C4-2B (cell line): Measurements from ENCODE around the gene CSRP1.

Source experiments
- CTCF ChIP-seq: fragments of 450-650 bp; conservative IDR thresholded peaks from 2 replicates; pipeline ENCODE4 v1.5.1; 2017; ENCODE audit warnings: mild to moderate bottlenecking
- ZFX ChIP-seq: fragments of 450-650 bp; IDR thresholded peaks from 2 replicates; pipeline ENCODE4 v1.6.1; 2017

- TF ChIP-seq CTCF: no peak
- TF ChIP-seq ZFX: no peak
Measured at GRCh38 chr1:201515895-201516294, 9.0 kb upstream of the CSRP1 start.
